GM18507 (cell line): Measurements from ENCODE around the gene PDGFD.

Experiments
- DNase-seq: peaks from one replicate; pipeline ENCODE4 v3.0.0; 2011; ENCODE audit warnings: low read depth; ENCODE audit not compliant: insufficient read length; ENCODE audit errors: extremely low spot score
- FAIRE-seq: peaks from 2 replicates; lab custom pipeline; 2011; peaks lifted over from hg19 to GRCh38; lab: Jason Lieb, UNC

PDGFD gene

DNA sequence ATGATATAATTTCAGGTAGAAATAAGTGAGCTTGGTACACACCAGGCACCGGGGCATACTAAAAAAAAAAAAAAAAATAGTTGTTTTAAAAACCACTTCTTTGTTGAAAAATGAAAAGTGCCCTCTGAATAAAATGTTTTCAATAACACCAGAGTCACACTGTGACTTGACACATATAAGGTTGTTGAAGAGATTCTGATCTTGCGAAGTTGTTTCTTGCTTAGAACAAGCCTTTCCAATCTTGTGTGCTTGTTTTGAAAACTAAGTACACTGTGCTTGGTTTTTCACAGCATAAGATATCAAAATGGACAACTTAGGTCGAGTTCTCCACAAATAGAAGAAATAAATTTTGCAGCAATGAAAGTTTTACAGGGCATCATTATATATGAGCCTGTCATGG lies 17.0 kb downstream of the PDGFD start:
- DNase-seq (no peak), FAIRE-seq (no peak)

DNA sequence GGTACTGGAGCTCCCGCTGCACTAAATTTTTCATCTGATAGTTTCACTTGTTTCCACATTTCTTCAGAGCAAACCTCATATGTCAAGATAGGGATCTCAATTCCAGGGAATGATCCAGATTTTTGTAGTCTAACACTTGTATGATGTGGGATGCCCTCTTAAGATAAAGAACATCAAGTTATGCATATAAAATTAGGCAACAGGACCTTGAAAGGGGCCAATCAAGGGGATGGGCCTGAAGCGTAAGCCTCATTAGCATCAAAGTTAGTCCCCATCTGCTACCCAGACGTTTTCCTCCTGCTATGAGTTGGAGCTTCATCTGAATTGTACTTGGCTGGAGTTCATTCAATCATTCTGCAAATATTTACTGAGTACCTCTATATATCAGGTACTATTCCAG lies 17.5 kb downstream of the PDGFD start:
- FAIRE-seq (no peak), DNase-seq (no peak)

DNA sequence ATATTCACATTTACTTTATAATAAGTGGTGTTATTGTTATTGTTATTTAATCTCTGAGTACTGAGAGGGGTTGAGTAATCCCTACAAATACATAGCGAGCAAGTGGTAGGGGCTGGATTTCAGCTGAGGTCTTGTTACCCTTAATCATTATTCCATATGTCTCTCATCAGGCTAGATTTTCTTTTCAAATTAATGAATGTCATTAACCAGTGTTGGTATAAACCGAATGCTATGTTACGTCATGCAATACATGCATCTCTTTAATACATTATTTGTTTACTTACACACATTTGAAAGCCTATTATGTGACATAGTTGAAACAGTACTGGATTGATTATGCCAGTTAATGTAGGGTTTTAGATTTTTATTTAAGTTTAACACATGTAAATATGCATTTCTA lies 18.9 kb downstream of the PDGFD start:
- DNase-seq (no peak), FAIRE-seq (no peak)

DNA sequence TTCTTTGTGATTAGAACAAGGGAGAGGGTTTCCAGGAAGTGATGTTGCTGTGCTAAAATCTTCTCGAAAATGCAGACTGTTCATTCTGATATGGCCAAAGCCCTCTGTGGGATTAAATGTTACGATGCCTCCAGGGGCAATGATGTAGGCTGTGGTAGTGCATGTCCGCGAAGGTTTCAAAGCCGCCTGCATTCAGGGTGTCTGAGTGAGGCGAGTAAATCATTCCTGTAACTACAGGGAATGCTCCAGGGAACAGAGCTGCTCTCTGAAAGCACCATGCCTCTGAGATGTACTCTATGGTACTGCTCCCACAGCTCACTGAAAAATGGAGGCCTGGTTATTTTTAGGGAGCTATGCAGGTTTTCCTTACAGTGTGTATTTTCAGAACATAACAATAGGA lies 21.2 kb downstream of the PDGFD start:
- DNase-seq: no peak
- no peak for FAIRE-seq

DNA sequence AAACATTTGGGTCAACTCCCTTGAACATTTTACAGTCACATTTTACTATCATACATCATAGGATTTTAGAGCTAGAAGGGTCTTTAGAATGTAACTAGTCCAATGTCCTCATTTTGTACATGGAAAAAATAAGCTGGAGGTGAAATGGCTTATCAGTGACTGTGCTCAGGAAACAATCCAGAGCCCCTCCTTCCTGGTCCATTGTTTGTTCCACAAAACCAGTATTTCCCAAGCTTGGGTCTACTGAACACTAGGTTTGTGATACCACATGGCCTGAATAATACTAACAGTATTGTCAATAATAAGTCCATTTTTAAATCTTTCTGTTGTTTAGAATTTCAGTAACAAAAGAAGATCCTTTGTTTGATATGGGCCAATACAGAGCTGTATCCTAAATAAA lies 27.1 kb downstream of the PDGFD start:
- DNase-seq (no peak), FAIRE-seq (no peak)

DNA sequence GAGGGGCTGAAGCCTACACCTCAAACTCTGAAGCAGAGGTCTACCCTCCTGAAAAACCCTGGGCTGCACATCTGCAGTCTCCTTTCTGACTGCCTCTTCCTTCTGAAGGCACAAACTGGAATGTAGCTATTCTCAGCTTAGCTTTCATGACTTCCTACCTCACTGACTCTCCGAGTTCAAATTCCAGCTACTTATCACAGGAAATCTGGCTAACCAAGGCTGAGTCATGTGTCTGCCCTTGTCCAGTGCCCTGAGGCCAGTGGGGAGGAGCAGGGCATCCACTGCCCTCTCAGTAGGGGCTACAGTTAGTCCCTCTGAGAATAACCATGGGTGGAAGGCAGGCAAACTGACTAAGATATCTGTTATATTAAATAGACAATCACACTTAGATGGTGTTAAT lies 29.2 kb downstream of the PDGFD start:
- no peak for DNase-seq
- FAIRE-seq: no peak

DNA sequence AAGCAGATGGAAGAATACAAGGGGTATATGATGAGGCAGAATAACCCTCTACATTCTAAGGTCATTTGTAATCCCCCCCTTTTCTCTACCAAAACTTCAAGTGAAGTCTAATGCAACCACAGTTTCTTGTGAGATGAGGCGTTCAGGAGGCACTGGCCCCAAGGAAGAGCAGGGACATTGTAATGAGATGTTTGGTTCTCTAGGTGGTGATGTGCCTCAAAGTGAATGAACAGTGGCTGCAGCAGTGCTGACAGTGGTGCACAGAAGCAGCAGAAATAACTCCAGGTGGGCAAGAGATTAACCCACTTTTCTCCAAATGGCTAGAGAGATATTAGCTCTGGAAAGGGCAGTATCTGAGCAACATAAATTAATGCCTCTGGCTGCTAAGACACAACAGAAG lies 33.8 kb downstream of the PDGFD start:
- DNase-seq (no peak), FAIRE-seq (no peak)

DNA sequence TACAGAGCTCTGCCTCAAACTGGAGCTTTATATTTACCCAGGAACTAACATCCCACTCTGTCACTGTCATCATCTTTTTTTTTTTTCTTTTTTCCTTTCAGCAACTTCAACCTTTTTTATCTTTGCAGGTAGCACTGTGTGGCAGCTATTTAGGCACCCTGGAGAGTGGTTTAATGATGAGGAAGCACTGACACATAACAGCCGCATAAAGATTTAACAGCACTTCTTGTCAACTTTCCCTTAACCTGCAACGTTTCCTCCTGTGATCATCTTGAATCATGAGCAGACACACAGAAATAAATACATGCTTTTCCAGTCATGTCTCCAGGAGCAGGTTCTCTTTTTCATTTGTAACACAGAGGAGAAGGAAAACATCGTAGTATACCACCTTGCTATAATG lies 34.8 kb downstream of the PDGFD start:
- FAIRE-seq (no peak), DNase-seq (no peak)

DNA sequence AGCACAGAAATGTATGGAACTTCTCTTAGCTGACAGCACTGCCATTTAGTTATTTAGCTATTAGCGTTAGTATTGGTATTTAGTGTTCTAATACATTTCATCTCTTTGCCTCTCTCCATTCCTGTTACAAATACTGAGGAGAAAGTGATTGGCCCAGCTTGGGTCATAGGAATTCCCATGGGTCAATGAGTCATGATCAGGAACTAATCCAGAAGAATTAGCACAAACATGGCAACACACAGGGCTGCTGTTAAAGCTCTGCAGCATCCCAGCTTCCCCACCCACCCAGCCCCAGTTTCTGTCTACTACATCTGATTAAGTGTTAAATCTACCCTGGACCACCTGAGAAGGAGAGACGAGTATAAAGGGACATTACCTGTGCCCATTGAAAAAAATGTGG lies 36.1 kb downstream of the PDGFD start:
- FAIRE-seq (no peak), DNase-seq (no peak)

DNA sequence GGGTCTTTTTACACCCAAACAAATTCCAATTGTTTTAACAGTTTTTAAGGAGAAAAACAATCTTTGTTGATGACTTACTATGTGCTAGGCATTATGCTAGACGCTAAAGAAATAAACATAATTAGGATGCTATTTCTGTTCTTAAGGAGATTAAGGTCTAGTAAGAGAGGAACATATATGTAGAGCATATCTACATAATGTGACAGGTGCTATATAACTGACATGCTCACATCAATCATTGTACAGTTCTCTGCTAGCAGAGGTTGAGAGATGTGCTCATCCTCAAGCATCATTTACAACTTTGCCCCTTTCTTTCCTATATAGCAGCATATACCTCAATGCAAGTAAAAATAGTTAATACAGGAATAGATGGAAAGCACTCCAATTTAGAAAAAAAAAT lies 37.5 kb downstream of the PDGFD start:
- no peak for FAIRE-seq

DNA sequence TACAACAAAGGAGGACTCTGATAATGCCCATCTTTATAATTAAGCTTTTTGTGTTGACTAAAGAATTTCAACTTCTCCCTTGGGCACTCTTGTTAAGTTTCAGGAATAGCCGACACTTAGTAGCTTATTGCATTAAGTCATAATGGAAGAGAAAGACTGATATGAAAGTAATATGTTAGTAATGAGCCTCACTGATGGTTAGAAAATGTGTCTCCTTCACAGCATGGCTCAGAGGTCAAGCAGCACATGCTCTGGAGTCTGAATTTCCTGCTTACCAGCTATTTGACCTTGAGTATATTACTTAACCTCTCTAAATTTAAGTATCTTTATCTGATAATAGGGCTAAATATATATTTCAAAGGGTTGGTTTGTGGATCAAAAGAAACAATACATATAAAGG lies 39.0 kb downstream of the PDGFD start:
- DNase-seq (no peak), FAIRE-seq (no peak)

More for the DNA sequence above, 37.5 kb downstream of the PDGFD start:
- no peak for DNase-seq

DNA sequence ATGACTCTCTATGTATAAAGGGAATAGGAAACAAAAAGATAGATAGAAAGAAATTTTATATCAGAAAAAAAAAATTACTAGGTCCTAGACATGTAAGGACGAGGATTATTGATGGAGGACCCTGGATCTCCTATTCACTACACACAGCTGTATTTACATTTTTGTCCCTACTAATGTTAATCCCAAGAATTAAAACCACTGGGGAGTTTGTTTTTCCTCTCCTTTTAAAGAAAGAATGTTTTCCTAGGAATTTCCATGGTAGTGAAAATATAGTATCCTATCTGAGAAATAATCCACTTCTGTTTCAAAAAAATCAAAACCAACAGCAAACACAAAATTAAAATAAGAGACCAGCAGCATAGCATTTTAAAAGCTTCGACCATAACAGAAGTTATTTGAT lies 41.1 kb downstream of the PDGFD start:
- FAIRE-seq: no peak

DNA sequence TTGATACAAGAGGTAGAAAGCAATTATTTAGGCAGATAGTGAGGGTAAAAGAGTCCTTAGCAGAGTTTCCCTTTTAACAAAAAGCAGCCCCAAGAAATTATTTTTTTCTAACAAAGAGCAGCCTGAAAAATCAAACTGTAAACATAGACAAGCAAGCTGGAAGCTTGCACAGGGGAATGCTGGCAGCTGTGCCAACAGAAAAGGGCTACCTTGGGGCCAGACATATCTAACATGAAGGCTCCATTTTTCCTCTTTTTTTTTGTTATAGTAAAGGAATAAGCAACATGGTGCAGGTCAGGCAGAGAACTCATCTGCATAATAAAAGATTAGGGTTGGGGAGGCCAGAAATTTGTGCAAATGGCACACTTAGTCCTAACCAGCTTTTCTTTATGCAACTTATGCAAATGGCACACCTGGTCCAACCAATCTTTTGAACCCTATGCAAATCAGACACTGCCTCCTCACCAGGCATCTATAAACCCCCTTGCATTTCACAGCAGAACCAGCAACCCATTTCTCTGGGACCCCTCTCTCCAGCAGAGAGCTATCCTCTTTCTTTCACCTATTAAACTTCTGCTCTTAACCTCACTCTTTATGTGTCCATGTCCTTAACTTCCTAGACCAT lies 41.8 kb downstream of the PDGFD start:
- DNase-seq (no peak), FAIRE-seq (no peak)

More for the DNA sequence above, 41.1 kb downstream of the PDGFD start:
- DNase-seq: no peak

DNA sequence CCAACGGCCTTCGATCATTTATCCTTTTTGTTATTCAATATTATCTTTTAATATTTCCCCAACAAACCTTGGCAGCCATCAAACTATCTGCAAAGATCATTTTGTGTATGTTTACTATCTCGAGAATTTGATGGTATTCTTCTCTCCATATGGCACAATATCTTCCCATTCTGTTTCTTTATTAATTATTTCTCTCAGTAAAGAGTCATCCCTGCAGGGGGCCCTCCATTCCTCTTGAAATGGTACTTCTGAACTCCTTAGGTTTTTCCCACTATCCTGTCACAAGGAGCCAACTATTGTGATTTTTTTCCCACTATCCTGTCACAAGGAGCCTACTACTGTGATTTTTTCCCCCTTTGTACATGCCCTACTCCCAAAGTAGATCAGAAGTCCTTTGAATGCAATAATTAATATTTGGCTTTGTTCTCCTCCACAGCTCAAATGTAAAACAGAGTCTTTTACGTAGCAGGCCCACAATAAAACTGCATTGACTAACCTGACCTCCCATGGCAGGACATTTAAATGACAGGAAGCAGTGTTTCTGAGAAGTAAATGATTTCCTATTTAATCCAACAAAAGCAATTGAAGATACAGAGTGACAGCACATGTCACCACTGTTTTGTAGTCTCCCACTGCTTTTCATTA lies 43.3 kb downstream of the PDGFD start:
- FAIRE-seq: no peak
- DNase-seq: no peak

DNA sequence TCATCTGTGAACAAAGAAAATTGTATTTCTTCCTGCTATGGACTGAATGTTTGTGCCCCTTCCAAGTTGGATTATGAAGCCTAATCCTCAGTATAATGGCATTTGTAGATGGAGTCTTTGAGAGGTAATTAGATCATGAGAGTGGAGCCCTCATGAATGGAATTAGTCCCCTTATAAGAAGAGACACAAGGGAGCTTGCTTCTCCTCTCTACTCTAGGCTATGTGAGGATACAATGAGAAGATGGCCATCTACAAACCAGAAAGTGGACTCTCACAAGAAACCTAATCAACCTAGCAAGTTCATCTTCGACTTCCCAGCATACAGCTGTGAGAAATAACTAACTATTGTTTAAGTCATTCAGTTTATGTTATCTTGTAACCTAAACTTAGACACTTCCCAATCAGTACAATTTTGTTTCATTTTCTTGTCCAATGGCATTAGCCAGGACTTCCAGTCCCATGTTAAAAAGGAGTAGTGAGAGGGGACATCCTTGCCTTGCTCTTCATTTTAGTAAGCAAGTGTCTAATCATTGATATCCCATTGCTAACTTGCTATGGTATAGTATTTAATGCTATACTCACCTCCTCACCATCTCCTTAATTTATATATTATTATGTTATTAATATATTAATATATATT lies 45.7 kb downstream of the PDGFD start:
- DNase-seq (no peak), FAIRE-seq (no peak)

DNA sequence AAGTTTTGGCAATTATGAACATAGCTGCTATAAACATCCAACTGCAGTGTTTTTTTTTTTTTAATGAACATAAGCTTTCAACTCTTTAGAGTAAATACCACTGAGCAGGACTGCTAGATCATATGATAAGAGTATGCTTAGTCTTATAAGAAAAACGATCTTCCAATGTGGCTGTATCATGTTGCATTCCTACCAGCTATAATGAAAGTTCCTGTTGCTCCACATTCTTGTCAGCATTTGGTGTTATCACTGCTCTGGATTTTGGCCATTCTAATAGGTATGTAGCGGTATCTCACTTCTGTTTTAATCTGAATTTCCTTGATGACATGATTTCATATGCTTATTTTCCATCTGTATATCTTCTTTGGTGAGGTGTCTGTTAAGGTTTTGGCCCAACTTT lies 50.4 kb downstream of the PDGFD start:
- DNase-seq (no peak), FAIRE-seq (no peak)

DNA sequence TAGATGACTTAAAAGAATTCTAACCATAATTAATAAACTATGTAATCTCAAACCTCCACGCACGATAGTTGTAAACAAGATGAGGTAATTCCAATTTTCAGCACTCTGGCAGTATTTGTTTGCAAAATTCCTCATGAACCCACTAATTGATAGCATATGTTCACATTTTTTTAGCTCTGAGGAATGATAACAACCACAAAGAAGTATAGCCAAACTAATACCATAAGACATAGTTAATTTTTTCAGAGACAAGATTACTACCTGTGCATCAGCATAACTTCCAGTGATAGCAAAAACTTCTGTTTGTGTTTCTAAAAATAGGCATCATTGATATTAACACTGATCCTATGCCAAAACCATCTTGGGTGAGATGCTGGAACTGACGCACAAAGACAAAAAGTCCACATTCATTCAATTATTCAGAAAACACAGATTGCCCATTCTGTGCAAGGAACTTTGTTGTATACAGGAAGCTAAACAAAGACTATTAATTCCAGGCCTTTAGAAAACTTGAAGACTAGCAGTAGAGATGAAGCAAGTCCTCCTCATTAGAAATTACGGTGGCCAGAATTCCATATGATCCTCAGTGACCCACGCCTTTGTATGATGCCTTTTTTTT lies 57.7 kb downstream of the PDGFD start:
- no peak for DNase-seq
- no peak for FAIRE-seq

DNA sequence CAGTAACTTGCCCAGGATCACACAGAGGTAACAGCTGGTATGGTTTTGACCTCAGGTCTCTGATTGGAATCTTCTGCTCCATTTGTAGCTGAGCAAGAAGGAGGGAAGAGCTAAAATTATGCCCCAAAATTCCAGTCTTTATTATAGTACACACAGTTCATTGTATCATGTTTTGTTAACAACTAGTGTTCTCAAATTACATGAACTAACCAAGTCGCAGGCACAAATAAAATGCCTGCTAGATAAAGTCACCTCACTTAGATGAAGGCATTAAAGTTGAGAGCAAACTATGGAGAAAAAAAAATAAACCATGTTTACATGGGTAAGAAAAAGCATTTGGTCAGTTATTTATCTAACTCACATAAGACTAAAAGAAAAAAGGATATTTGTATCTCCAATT lies 58.8 kb downstream of the PDGFD start:
- no peak for DNase-seq
- no peak for FAIRE-seq

DNA sequence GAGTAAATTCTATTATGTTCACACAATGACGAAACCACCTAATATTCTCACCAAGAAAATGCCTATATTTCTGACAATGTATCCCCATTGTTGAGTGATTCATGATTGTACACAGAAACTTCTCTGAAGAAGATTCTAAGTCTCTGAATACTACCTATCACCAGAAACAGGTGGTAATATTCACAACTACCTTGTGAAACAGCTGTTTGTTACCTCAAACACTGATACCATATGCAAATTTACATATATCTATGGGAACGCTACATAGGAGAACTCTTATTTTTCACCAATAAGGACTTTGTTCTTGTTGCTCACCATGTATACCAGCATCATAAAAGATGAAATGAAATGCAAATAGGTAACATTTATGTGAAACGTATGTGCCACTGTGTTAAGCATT lies 59.3 kb downstream of the PDGFD start:
- no peak for FAIRE-seq

DNA sequence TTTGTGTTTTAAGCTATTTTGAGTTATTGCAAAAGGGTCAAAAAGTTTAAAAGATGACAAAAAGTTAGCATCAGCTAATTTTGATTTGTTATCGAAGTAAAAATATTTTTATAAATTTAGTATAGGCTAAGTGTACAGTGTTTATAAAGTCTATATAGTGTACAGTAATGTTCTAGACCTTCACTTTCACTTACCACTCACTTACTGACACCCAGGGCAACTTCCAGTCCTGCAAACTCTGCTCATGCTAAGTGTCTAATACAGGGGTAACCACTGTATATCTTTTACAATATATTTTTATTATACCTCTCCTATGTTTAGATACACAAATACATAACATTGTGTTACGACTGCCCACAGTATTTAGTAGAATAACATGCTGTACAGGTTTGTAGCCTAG lies 59.7 kb downstream of the PDGFD start:
- no peak for DNase-seq
- no peak for FAIRE-seq

More for the DNA sequence above, 59.3 kb downstream of the PDGFD start:
- DNase-seq: no peak

DNA sequence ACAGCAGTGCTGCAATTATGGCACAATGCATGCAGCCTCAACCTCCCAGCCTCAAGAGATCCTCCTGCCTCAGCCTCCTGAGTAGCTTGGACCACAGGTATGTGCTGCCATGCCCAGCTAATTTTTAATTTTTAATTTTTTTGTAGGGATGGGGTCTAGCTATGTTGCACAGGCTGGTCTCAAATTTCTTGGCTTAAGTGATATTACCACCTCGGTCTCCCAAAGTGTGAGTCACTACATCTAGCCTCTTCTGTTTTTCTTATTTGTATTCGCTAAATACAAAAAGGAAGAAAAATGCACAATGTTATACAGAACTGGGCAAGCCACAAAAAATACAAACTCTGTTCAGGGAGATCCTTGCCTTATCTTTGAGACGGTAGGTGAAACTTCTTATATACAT lies 65.4 kb downstream of the PDGFD start:
- FAIRE-seq (no peak), DNase-seq (no peak)
